HS-5 (cell line): ENCODE data around the gene GRK6.

Experiments
- DNase-seq: peaks from one replicate; pipeline ENCODE4 v3.0.0-alpha.2; 2012; ENCODE audit warnings: low read depth

GRK6 gene

DNA sequence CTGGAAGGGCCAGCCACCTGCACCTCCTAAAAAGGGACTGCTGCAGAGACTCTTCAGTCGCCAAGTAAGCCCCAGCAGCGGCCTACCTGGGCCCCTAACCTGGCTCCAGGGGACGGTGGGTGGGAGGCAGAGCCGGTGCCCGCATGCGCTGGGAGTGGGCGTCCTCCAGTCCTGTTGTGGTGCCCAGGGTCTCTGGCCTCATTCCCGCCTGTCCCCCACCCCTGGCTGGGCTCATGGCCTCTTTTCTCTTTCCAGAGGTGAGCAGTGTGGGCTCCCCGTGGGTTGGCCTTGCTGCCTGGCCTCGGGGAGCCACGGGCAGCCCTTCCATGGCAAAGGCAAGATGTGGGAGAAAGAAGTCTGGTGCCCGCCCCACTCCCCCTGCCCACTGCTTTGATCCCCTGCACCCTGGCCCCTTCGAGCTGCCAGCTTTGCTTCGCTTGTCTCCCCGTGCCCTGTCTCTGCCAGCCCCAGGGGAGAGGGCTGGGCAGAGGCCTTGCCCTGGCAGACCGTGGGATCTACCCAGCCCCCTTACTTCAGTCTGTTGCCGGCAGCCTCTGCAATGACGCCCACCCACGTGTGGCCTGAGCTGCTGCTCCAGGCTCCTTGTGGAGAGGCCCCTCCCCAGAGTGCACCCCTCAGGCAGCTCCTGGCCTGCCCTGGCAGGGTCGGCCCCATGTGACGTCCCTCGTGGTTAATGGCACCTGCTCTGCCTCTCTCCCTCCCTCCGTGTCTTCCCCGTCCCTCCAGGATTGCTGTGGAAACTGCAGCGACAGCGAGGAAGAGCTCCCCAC is 14.7 kb downstream of the GRK6 start:
- no peak for DNase-seq

GRCh38 chr5:177442066-177442826 is 15.8 kb downstream of the GRK6 start:
- DNase-seq = no peak

- no peak for DNase-seq
Observed at GRCh38 chr5:177443144-177443983, 16.9 kb downstream of the GRK6 start.

GRCh38 chr5:177444106-177445051 is 17.9 kb downstream of the GRK6 start:
- DNase-seq = no peak

DNA sequence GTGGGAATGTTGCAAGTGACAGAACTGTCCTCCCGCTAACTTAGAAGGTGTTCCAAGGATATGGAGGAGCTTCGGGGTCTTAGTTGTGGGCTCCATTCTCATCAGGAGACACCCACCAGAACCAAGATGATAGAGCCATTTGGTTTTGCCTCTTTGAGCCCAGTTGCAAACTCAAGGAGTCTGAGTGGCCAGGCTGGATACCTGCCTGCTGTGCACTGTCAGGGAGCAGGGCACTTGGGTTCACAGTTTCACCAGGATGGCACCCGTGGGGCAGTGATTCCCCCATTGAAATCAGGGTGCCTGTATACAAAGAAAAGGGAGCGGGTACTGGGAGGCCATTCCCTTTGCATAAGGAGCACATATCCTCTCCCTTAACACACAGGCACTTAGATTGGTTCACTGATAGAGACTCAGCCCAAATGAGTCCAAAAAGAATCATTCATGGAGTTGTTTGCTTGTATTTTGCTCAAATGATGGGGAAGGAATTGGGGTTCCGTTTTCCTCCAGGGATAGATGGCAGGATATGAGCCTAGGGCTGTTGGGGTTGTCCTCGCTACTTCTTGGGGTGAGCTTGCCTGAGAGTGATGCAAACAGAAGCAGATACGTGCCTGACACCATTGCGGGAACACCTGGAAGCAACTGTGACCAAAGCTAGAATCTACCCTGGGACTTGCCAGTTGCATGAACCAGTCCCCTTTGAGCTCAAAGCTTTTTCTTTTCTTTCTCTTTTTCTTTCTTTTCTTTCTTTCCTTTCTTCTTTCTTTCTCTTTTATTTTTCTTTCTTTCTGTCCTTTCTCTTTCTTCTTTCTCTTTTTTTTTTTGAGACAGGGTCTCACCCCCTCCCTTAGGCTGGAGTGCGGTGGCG is 18.8 kb downstream of the GRK6 start:
- DNase-seq = no peak

GRCh38 chr5:177445917-177446199 is 19.4 kb downstream of the GRK6 start:
- DNase-seq = no peak

DNA sequence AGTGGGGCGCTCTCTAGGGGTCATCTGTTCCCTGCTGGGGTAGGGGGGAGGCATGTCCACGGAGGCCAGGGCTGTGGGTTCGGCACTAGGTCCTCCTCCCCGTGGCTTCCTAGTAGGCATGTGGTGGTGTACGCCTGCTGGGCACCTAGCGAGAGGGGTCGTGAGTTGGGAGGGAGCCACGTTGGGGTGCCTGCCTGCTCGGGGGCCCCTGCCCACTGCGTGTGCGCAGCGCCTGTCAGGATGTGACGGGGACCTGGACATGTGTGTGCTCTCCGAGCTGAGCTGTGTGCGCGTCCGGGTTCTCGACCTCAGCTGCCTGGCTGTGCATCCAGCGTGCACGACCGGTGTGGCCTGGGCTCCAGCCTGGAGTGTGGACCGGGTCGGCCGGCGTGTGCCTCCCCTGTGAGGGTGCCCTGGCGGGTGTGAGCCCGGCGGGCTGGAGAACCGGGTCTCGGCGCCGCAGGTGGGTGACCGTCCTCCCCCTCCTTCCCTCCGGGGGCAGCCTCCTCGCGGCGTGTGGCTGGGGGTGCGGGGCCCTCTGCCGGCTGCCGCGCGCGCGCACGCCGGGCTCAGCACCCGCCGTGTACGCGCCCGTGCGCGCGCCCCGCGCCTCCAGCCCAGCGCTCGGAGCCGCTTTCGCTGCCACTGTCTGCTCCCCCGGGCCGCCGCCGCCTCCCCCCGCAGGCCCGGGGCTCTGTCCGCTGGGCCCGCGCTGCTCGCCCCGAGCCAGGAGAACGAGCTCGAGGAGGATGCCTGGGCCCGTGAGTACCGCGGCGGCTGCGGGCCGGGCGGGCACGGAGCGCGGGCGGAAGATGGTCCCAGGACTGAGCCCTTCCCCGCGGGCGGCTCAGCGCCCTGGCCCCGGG is 20.0 kb downstream of the GRK6 start, which contains the start of gene PRR7:
Gene PRR7 (plus strand): TSS at position 615 of the 866 bp plus-strand sequence. CDS start 8,254 bp downstream, outside the sequence.
- no peak for DNase-seq

DNA sequence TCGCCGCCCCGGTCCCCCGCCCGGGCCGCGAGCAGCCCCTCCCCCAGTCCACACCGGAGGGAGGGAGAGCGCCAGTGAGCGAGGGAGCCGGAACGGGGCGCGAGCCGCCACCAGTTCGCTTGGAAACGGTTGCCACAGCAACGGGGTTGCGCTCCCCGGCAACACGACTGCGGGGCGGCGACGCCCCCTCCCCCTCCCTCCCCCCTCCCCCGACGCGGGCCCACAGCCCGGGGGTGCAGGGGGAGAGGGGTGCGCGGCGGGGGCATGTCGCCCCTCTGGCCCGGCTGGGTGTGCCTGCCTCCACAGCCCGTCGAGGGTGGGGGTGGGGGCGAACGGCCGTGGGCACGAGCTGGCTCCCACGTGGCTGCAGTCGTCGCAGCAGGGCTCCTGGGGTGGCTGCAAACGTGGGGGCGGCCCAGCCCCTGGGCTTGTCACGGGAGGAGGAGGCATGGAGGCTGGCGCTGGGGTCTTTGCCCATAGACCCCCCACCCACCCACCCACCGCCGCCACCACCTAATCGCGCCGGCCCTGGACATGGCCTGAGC is 20.7 kb downstream of the GRK6 start:
- no peak for DNase-seq

DNA sequence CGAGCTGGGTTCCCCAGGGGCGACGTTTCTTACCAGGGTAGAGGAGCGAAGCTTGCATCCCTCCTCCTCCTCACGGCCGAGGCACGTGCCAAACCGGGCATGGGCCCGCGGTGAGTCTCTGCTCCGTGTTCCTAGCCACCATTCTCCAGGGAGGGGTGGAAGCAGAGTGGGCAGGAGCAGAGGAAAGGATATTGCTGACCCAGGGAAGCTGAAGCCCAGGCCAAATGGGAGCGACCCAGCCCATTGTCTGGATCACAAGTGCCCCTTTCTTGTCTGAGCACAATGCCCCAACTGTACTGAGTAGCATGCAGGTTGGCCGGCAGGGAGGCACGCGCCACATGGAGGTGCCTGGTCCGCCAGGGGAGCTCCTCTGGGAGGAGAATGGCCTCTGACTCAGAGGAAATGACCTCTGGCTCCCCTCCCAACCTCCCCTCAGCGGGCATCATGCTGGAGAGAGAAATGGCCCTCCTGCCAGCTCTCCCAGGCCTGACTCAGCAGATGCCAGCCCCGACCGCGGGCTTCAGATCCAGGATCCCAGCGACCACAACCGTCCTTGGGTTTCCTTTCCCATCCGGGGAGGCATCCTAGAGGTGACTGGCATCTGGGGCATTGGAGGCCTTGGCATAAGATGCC is 21.3 kb downstream of the GRK6 start:
- peak; percentile 94 for DNase-seq

DNA sequence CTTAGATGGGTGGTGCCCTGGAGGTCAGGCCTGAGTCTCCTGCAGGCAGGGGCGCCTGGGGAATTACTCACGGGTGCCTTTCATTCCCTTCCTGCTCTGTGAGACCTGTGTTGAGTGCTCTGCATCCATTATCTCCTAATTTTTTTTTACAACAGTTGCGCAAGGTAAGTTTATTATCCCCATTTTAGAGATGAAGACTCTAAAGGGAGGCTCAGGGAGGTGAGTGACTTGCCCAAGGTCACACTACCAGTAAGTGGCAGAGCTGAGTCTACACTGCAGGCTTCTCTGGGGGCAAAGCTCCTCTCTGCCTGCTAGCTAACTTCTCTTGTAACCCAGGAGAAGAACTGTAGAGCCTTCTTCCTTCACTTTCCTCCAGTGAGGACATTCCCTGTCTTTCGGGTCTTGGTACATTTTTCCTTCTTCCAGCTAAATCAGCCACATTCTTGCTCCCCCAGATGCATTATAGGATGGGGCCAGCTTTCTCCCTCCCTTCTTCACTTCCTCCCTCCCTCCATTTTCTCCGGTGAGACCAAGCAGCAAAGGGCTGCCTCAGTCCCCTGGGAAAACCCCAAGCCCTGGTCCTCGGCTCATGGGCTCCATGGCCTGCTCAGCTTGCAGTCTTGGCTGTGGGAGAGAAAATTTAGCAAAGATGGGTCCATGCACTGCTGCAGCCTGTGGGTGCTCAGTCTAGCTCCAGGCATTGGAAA is 21.9 kb downstream of the GRK6 start:
- no peak for DNase-seq

- no peak for DNase-seq
Observed at GRCh38 chr5:177449140-177450061, 22.9 kb downstream of the GRK6 start.

- no peak for DNase-seq
Observed at GRCh38 chr5:177450667-177451424, 24.4 kb downstream of the GRK6 start.

- no peak for DNase-seq
Observed at GRCh38 chr5:177452688-177453638, 26.5 kb downstream of the GRK6 start.

- DNase-seq = no peak
Observed at GRCh38 chr5:177453852-177454396, 27.4 kb downstream of the GRK6 start.
